Stomach (tissue), 4 donors: ENCODE results near the gene OTOR.

Experiments used
- EP300 ChIP-seq: sonication (generic); formaldehyde crosslinking; IDR thresholded peaks from one replicate; pipeline ENCODE4 v1.6.1; 2017; ENCODE audit warnings: antibody characterized with exemption
- POLR2A ChIP-seq, 4 donors: fragments of 450-650 bp; IDR thresholded peaks; one replicate each; pipeline ENCODE4 v1.6.1; 2016; ENCODE audit warnings: antibody characterized with exemption in 4 of 4, control low read depth in 2 of 4, mild to moderate bottlenecking in 1 of 4, moderate library complexity in 1 of 4
- POLR2AphosphoS5 ChIP-seq, 3 donors: sonication (generic); formaldehyde crosslinking; IDR thresholded peaks; one replicate each; pipeline ENCODE4 v1.6.1; 2016; ENCODE audit warnings: antibody characterized with exemption in 3 of 3

GRCh38 chr20:16719421-16719820, 28.7 kb upstream of the OTOR start:
- TF ChIP-seq POLR2AphosphoS5 (IDR thresholded peaks at IDR 0.05): no peak
- TF ChIP-seq POLR2A (IDR thresholded peaks at IDR 0.05): no peak
- TF ChIP-seq EP300: no peak
